NCI-H748 treated with DMSO at 0.1 percent for 48 hours (cell line): ENCODE results near the gene ACACB.

ENCODE experiments used
- DNase-seq: peaks from one replicate; lab custom pipeline; 2025; lab: John Stamatoyannopoulos, UW

The ACACB gene

GRCh38 chr12:109174468-109174867 lies 58.1 kb downstream of the ACACB start:
- no peak for DNase-seq

- no peak for DNase-seq
Measured at GRCh38 chr12:109178532-109178931, 62.1 kb downstream of the ACACB start.

GRCh38 chr12:109179927-109180326 lies 63.5 kb downstream of the ACACB start:
- no peak for DNase-seq

- DNase-seq: no peak
Measured at GRCh38 chr12:109182041-109182839, 65.9 kb downstream of the ACACB start.

GRCh38 chr12:109185441-109185840 lies 69.1 kb downstream of the ACACB start:
- no peak for DNase-seq

GRCh38 chr12:109186993-109187653 lies 70.7 kb downstream of the ACACB start:
- DNase-seq: no peak

GRCh38 chr12:109188108-109188712 lies 71.8 kb downstream of the ACACB start:
- DNase-seq: no peak

GRCh38 chr12:109189291-109189690 lies 72.9 kb downstream of the ACACB start:
- DNase-seq: no peak

GRCh38 chr12:109191621-109192250 lies 75.3 kb downstream of the ACACB start:
- DNase-seq: no peak

GRCh38 chr12:109192358-109192757 lies 76.0 kb downstream of the ACACB start:
- DNase-seq: no peak

GRCh38 chr12:109193896-109194295 lies 77.5 kb downstream of the ACACB start:
- DNase-seq: no peak

- DNase-seq: no peak
Measured at GRCh38 chr12:109196332-109196731, 79.9 kb downstream of the ACACB start.

GRCh38 chr12:109197327-109197726 lies 80.9 kb downstream of the ACACB start:
- DNase-seq: no peak

GRCh38 chr12:109199324-109199723 lies 82.9 kb downstream of the ACACB start:
- DNase-seq: no peak

GRCh38 chr12:109200825-109201495 lies 84.6 kb downstream of the ACACB start:
- DNase-seq: no peak

- DNase-seq: no peak
Measured at GRCh38 chr12:109201496-109201885, 85.1 kb downstream of the ACACB start.

- DNase-seq: no peak
Measured at GRCh38 chr12:109202770-109203169, 86.4 kb downstream of the ACACB start.

- no peak for DNase-seq
Measured at GRCh38 chr12:109203480-109203879, 87.1 kb downstream of the ACACB start.

GRCh38 chr12:109209082-109209481 lies 92.7 kb downstream of the ACACB start:
- no peak for DNase-seq

GRCh38 chr12:109212460-109213115 lies 96.2 kb downstream of the ACACB start:
- DNase-seq: no peak

- DNase-seq: no peak
Measured at GRCh38 chr12:109214131-109214530, 97.7 kb downstream of the ACACB start.

GRCh38 chr12:109218996-109219395 lies 102.6 kb downstream of the ACACB start:
- no peak for DNase-seq
